ENCODE results near the gene LIPN.

GRCh38 chr10:88781206-88781605, 21.4 kb downstream of the LIPN start:
- TF ChIP-seq CTCF (IDR thresholded peaks at IDR 0.05), result no peak
- TF ChIP-seq POLR2A (IDR thresholded peaks at IDR 0.05), result no peak
